ENCODE measurements around the gene RGS7BP.
A peak's percentile ranks its signal among the peaks of the same experiment; 100 is the strongest.

Gene RGS7BP

DNA sequence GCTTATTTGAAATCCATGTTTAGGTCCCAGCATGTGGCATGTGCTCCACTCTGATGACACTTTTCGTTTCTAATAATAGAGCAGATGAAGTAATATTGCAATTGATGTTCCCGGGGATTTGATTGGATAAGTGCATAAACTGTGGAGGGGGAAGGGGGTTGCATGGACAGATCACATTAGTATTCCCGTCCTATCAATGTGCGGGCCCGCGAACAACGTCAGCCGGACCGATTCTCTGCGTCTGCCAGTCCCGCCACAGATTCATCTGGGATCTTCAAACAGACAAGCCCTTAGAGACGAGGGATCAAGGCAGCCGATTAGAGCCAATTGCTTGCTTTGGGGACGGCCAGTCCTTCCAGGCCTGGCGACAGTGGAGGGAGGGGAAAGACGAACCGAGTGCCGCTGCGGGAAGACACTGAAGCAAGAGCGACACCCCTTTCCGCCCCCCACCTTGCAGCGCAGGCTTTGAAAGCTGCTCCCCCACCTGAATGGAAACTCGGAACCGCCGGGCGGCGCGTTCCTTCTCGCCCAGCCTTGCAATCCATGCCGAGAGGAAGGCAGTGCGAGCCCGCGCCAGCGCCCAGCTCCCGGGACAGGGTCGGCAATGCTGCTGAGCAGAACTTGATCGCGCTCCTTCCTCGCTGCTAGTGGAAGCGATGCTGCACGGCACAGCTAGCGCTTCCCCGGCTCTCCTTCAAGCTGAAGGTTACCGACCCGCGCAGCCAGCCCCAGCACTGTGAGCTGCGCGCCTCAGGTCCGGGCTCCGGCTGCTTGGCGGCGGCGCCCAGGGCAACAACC is at the start of gene RGS7BP:
RGS7BP (plus strand) TSS at position 247 of the 798 bp plus-strand sequence. CDS start 610 bp downstream, outside the sequence.
- peak within 1 kb of the TSS; percentile 39 for H3K4me3 ChIP-seq (ENCODE audit: low read length)

DNA sequence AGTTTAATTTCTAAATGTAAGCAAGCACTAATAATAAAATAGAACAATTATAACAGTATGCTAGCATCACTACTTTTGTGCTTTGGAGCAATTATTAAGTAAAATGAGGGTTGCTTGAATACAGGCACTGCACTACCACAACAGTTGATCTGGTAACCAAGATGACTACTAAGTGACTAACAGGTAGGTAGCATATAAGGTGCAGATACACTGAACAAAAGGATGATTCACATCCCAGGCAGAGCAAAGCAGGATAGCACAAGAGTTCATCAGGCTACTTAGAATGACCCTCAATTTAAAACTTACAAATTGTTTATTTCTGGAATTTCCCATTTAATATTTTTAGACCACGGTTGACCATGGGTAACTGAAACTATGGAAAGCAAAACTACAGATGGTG is 48.0 kb upstream of the RGS7BP start:
- H3K4me3 ChIP-seq (ENCODE audit: low read length), result no peak overlapping the region
- DNase-seq (ENCODE audit: low read depth), result peak; percentile 84
- no peak for TF ChIP-seq CTCF (IDR thresholded peaks at IDR 0.05; ENCODE audit: insufficient read depth, low read depth, low read length, missing control alignments)

More for the DNA sequence above, at the start of gene RGS7BP:
- TF ChIP-seq CTCF (IDR thresholded peaks at IDR 0.05; ENCODE audit: insufficient read depth, low read depth, low read length, missing control alignments), result no peak
- peak; percentile 48 for DNase-seq (ENCODE audit: low read depth)

DNA sequence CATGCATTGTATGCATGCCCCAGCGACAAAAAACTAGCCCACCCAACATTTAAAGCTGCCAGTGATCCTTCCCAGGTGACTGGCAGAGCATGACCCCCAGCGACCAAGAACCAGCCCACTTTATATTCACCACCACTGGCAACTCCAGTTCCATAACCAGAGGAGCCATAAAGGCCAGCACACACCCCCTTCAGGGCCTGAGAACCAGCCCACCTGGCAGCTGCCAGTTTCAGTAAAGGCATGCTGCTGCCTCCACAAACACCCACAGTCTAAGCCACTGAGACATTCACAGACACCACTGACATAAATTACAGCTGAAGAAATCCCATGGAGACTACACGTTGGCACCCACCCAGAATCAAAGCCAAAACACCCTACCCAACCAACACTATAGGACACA is 46.9 kb upstream of the RGS7BP start:
- no peak for DNase-seq (ENCODE audit: low read depth)
- H3K4me3 ChIP-seq (ENCODE audit: low read length), result no peak overlapping the region
- TF ChIP-seq CTCF (IDR thresholded peaks at IDR 0.05; ENCODE audit: insufficient read depth, low read depth, low read length, missing control alignments), result no peak

DNA sequence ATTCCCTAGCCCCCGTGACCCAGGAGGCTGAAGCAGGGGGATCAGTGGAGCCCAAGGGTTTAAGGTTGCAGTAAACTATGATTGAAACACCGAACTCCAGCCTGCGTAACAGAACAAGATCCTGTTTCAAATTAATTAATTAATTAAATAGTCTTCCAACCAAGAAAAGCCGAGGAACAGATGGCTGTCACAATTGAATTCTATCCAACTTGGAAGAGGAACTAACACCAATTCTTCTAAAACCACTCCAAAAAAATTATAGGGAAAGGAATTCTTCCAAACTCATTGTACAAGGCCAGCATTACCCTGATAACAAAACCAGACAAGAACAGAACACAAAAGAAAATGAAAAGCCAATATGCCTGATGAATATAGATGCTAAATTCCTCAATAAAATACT is 43.4 kb upstream of the RGS7BP start:
- no peak overlapping the region for H3K4me3 ChIP-seq (ENCODE audit: low read length)
- no peak for TF ChIP-seq CTCF (IDR thresholded peaks at IDR 0.05; ENCODE audit: insufficient read depth, low read depth, low read length, missing control alignments)
- no peak for DNase-seq (ENCODE audit: low read depth)

- no peak overlapping the region for H3K4me3 ChIP-seq (ENCODE audit: low read length)
- TF ChIP-seq CTCF (IDR thresholded peaks at IDR 0.05; ENCODE audit: insufficient read depth, low read depth, low read length, missing control alignments), result no peak
- DNase-seq (ENCODE audit: low read depth), result no peak
Measured at GRCh38 chr5:64486163-64486562, 19.7 kb upstream of the RGS7BP start.

DNA sequence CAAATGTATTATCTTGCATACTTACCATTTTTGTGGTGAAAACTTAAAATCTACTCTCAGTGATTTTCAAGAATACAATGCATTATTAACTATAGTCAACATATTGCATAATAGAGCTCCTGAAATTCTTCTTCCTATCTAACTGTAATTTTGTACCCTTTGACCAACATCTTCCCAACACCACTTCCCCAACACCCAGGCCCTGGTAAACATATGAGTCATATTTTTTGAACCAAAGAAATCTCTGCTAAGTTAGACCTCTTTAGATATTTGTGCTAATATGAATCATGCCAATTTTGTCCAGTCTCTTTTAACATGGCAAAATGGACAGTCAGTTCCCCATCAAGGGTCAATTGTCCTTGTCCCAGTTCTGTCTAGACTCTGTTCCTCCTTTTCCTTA is 18.5 kb upstream of the RGS7BP start:
- no peak overlapping the region for H3K4me3 ChIP-seq (ENCODE audit: low read length)
- TF ChIP-seq CTCF (IDR thresholded peaks at IDR 0.05; ENCODE audit: insufficient read depth, low read depth, low read length, missing control alignments), result no peak
- peak; percentile 7 for DNase-seq (ENCODE audit: low read depth)

GRCh38 chr5:64489857-64490256 is 16.0 kb upstream of the RGS7BP start:
- TF ChIP-seq CTCF (IDR thresholded peaks at IDR 0.05; ENCODE audit: insufficient read depth, low read depth, low read length, missing control alignments), result no peak
- H3K4me3 ChIP-seq (ENCODE audit: low read length), result no peak overlapping the region
- DNase-seq (ENCODE audit: low read depth), result no peak
